Effector CD8-positive, alpha-beta T cell (primary cell): Measurements from ENCODE around the gene PGBD1.

ENCODE experiments used
- DNase-seq: peaks from one replicate; lab custom pipeline; 2025; lab: John Stamatoyannopoulos, UW

Gene PGBD1

DNA sequence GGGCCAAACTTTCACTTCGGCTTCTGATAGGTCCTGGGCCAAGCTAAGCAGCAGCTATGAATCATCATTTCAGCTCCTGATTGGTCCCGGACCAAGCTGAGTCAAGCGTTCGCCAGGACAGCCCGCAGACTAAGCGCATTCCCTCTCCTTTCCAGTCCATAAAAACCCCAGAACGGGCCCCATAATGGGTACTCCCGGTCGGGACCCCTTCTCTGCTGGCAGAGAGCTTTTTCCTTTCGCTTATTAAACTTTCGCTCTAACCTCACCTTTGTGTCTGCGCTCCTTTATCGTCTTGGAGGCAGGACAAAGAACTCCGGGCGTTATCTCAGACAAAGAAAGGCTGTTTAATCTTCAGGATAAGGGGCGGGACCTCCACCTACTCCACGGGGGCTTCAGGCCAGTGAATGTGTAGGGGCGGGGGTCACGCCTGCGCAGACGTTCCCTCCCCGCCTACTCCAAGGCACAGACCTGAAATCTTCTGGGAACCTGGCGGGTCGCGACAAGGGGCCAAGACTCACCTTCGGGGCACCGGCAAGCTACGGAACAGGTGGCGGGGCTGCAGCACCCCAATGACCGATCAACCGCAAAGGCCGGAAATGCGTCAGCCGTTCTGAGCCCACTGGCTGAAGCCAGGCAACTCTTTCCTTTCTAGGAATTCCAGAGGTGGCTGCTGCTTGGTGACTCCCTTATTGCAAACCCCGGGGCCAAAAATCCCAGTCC lies 54.4 kb downstream of the PGBD1 start, which contains the start of gene ZSCAN31:
ZSCAN31 (minus strand) TSS at position 585 of the 720 bp plus-strand sequence. CDS start 6,465 bp downstream, outside the sequence.
- peak; percentile 70 for DNase-seq

DNA sequence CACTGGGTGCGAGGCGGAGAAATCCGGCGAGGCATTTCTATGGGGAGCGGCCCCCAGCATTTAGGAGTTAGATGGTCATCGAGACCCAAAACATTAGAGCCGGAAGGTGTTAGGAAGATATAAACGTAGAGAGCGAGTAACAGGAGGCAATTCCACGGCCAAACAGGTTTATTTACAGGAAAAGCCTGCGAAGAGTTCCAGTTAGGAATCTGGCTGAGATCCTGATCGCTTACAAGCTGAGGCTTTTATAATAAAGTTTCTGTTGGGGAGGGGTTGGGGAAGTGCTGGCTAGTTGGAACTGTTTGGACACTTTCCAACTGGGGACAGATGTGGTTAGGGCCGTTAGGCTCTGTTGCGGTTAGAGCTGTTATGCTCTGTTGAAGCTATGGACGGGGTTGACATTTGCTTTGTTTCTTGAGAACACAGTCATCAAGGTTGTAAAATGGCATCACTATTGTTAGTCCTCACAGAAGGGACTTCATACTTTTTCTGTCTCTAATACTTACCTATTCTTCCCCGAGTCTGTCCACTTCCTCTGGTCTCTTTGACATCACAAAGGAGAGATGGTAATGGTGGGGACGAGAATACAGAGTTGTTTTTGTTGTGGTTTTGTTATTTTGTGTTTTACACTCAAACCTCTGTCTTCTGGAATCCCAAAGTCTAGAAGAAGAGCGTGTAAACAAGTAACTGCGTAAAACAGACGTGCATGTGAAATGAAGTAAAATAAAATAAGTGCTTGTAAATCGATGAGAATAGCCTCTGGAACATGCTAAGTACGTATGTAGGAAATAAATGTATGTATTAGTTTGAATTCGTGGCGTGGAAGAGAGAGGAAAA lies 55.1 kb downstream of the PGBD1 start:
- DNase-seq: no peak

GRCh38 chr6:28337121-28337520 lies 55.7 kb downstream of the PGBD1 start:
- no peak for DNase-seq

- no peak for DNase-seq
Measured at GRCh38 chr6:28340310-28341095, 59.1 kb downstream of the PGBD1 start.

DNA sequence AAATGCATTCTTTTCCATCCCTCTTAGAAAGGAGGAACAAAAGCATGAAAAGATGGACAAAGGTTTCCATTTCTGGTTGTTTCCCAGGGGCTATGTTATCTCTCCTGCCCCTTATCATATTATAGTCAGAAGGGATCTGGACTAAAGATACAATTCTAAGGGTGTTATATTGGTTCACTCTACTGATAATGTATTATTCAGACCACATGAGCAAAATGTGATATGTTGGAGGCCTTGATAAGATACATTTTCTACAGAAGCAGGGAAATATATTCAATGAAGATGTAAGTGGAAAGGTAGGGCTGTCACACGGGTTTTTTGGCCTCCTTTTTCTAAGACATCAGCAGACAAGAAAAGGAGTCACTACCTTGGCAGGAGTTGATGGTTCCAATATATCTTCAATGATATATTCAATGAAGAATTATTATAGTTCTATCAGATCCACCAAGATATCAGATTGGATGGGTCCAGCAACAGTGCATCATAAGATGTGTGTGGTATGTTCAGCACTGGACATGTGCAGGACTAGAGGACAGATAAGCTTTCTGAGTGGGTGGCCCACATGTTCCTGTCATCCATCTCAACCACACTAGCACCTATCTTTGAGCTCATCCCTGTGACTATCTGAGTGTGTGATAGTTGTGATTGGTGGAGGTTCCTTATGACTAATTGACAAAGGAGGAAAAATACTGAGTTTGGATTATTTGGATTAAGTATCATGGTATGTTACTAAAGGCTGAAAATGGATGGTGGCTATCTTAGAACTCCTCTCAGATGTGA lies 62.7 kb downstream of the PGBD1 start:
- DNase-seq: no peak

DNA sequence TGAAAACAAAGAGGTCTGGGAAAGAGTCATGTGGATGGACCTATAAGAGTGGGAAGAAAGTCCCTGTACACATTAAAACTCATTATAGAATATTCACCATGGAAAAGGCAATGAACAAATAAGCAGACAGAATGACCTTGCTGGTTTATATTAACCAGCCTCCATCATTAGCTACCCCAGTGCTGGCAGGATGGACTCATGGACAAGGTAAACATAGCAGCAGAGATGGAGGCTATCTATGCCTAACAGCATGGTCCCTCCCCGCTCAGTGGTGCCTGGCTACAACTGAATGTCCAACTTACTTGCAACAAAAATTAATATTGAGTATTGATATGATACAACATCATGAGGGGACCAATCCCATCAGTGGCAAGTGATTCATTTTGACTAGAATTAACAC lies 63.8 kb downstream of the PGBD1 start:
- DNase-seq: no peak

- DNase-seq: no peak
Measured at GRCh38 chr6:28347119-28347518, 65.7 kb downstream of the PGBD1 start.

GRCh38 chr6:28349344-28349891 lies 68.0 kb downstream of the PGBD1 start:
- no peak for DNase-seq

- DNase-seq: peak; percentile 61
Measured at GRCh38 chr6:28349892-28350737, 68.7 kb downstream of the PGBD1 start, which contains the start of gene ZKSCAN3. TSS of gene ZKSCAN3 (plus strand) at chr6:28349947. CDS start at chr6:28359587, 9,640 bp downstream.

GRCh38 chr6:28351087-28351486 lies 69.7 kb downstream of the PGBD1 start:
- no peak for DNase-seq

GRCh38 chr6:28351493-28351925 lies 70.1 kb downstream of the PGBD1 start:
- DNase-seq: no peak
